Suprapubic skin (tissue), 3 donors: Measurements from ENCODE around the gene PRELP.

Experiments used
- POLR2AphosphoS5 ChIP-seq, 3 donors: sonication (generic); formaldehyde crosslinking; IDR thresholded peaks; one replicate each; pipeline ENCODE4 v1.6.1; 2017; ENCODE audit warnings: antibody characterized with exemption in 3 of 3
- TF ChIP-seq, protein P1 (sequence below), 2 donors: fragments of 200-600 bp in 1 of 2; fragments of 450-650 bp in 1 of 2; sonication (generic) in 1 of 2; IDR thresholded peaks; one replicate each; pipeline ENCODE4 v1.5.1; 2016 to 2019; ENCODE audit warnings: antibody characterized with exemption in 2 of 2, mild to moderate bottlenecking in 1 of 2, moderate library complexity in 1 of 2

DNA sequence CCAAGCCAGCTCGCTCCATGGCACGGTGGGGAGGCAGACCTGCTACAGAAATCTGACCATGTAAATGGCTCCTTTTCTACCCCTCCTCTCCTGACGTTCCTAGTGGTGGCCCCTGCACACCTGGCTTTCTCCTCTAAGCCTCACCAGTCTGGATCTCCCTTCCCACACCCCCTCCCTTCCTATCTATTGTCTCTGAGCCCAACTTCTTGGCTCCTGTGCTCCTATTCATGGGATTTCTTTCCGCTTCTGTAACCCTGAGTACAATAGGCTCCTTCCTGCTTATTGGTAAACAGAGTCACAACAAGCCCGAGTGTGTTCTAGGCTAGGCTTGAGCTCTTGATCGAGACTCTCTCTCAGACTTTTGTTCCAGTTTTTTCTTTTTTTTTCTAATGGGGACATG is 35.9 kb downstream of the PRELP start:
- TF ChIP-seq, protein P1, sequence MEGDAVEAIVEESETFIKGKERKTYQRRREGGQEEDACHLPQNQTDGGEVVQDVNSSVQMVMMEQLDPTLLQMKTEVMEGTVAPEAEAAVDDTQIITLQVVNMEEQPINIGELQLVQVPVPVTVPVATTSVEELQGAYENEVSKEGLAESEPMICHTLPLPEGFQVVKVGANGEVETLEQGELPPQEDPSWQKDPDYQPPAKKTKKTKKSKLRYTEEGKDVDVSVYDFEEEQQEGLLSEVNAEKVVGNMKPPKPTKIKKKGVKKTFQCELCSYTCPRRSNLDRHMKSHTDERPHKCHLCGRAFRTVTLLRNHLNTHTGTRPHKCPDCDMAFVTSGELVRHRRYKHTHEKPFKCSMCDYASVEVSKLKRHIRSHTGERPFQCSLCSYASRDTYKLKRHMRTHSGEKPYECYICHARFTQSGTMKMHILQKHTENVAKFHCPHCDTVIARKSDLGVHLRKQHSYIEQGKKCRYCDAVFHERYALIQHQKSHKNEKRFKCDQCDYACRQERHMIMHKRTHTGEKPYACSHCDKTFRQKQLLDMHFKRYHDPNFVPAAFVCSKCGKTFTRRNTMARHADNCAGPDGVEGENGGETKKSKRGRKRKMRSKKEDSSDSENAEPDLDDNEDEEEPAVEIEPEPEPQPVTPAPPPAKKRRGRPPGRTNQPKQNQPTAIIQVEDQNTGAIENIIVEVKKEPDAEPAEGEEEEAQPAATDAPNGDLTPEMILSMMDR (IDR thresholded peaks at IDR 0.05), result no peak
- TF ChIP-seq POLR2AphosphoS5 (IDR thresholded peaks at IDR 0.05), result no peak
